Ammon's horn (tissue), 1 donor: ENCODE results near the gene NAGK.
"Not testable (repeated sequence)": the region's sequence is repeated elsewhere in the genome, so short reads cannot be mapped to it uniquely, and the experiment has no call there.

Experiments used
- DNase-seq: peaks from one replicate; pipeline ENCODE4 v3.0.0-alpha.2; 2016; ENCODE audit warnings: low spot score

Gene NAGK

DNA sequence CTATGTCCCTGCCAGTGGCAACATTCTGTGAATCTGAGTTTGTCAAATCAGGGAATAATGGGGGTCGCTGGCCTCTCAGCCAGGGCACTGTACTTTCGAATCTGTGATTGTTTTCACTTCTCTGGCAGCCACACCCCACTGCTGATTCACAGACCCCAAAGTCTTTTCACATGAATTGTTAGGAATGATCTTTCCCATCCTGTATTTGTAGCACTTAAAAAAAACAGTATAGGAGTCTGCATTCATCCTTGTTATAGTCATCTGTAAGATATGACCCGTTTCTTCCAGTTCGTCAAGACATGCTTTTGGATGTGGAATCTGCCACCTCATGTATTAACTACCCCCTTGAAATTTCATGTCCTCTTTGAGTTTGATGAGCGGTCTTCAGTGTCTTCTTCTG lies 928 bp downstream of the NAGK start:
- DNase-seq = no peak

GRCh38 chr2:71070294-71071093 lies 2.0 kb downstream of the NAGK start:
- peak; percentile 63 for DNase-seq

- peak; percentile 67 for DNase-seq
These were observed 3.4 kb downstream of the NAGK start for GRCh38 chr2:71071681-71072398.

GRCh38 chr2:71072492-71072891 lies 4.0 kb downstream of the NAGK start:
- no peak for DNase-seq

DNA sequence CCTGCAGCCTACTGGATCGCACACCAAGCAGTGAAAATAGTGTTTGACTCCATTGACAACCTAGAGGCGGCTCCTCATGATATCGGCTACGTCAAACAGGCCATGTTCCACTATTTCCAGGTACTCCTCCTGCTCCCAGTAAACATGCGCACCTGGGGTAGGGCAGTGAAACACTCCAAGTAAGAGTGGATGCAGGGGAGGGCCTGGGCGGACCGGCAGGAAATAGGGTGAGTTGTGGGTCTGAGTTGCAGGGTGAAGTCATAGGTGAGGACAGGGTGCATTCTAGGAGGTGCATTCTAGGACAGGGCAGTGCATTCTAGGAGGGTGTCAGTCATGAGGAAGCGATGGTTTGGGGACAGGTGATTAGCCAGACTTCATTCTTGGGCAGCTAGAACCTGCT lies 5.0 kb downstream of the NAGK start:
- DNase-seq = no peak

GRCh38 chr2:71074893-71075395 lies 6.5 kb downstream of the NAGK start:
- no peak for DNase-seq

DNA sequence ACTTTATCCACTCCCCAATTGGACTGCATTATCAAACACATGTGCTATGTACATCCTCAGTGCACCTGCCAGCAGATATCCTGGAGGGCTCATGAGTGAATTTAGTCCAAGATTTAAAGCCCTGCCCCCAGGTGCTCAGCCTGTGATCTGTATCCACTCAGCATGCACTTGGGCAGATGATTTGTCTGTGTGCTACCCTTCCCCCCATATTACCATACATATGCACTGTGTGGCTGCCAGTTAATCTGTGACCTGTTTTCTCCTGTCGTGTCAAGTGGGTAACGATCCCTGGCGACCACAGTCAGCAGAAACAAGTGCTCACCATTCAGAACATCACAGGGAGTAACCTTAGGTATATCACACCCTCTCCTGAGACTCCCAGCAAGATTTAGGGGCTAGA lies 10.2 kb downstream of the NAGK start:
- DNase-seq = no peak

- DNase-seq = no peak
These were observed 14.2 kb downstream of the NAGK start for GRCh38 chr2:71082402-71083252.

DNA sequence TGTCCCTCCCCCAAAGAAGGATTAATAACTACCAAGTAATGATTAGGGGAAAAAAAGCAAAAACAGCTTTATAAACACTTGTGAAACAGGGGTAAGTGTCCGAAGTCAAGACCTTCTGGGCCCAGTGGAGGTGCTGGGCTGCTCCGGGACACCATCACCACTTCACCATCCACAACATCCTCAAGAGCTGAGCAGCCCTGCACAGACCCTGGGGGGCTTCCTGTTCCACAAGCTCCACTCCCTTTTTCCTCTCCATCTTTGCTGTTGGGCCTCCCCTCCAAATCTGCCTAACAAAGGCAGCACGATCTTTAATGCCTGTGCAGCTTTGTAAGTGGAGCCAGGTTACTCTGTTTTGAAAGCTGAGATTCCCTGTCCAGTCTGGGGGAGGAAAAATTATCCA lies 14.8 kb downstream of the NAGK start:
- DNase-seq = not testable (repeated sequence)

DNA sequence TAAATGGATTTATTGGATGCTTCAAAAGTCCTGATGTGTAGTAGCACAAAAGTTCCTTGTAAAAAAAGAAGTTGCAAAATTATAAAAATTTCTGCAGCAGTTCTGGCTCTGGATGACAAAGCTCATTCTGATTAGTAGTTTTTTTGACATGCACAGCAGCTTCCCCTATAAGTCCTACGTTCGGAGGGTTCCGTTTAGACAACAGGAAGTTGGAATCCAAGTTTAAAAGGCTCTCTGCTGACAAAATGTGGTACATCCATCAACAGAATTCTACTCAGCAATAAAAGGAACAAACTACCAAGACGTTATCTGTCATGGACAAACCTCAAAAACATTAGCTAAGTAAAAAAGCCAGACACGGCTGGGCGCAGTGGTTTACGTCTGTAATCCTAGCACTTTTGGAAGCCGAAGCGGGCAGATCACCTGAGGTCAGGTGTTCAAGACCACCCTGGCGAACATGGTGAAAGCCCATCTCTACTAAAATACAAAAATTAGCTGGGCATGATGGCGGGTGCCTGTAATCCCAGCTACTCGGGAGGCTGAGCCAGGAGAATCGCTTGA lies 15.4 kb downstream of the NAGK start:
- not testable (repeated sequence) for DNase-seq

DNA sequence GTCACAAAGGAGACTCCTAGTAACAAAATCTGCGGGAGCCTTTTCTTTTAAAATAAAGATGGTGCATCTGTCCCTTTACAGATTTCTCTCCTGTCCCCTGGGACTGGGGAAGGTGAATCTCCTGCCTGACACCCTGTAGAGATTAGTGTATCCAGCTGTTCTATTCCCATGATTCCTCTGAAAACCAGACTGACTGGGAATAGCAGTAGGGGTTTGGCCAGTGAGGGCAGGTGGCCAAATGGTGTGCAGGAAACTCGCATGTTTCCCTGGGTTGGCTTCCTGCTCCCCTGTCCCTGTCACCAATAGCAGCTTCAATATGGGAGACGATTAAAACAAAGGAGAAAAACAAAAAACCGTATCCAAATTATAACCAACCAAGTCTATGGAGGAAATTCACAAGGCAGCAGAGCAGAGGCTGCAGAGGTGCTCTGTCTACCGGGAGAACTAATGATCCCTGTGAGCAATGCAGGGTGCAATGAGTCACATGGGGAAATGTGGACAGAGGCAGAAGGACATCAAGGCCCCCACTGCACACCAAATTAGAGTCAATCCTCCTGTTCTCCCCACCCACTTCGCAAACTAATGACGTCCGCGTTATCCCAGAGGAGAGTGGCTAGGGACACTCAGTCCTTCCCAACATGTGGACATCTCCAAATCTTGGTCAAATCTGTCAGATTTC lies 17.0 kb downstream of the NAGK start:
- not testable (repeated sequence) for DNase-seq

DNA sequence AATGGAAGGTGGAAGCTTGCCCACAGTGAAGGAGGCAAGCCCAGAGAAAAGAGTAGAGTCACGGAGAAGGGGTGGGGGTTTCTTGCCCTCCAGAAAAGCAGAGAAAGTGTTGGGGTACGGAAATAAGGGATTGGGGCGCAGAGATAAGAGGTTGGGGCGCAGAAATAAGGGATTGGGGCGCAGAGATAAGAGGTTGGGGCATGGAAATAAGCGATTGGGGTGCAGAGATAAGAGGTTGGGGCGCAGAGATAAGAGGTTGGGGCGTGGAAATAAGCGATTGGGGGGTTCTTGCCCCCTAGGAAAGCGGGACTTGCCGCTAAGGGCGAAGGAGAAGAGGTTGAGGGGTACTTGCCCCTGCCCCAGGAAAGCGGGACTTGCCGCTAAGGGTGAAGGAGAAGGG lies 21.0 kb downstream of the NAGK start:
- not testable (repeated sequence) for DNase-seq

GRCh38 chr2:71091808-71092207 lies 23.4 kb downstream of the NAGK start:
- not testable (repeated sequence) for DNase-seq

DNA sequence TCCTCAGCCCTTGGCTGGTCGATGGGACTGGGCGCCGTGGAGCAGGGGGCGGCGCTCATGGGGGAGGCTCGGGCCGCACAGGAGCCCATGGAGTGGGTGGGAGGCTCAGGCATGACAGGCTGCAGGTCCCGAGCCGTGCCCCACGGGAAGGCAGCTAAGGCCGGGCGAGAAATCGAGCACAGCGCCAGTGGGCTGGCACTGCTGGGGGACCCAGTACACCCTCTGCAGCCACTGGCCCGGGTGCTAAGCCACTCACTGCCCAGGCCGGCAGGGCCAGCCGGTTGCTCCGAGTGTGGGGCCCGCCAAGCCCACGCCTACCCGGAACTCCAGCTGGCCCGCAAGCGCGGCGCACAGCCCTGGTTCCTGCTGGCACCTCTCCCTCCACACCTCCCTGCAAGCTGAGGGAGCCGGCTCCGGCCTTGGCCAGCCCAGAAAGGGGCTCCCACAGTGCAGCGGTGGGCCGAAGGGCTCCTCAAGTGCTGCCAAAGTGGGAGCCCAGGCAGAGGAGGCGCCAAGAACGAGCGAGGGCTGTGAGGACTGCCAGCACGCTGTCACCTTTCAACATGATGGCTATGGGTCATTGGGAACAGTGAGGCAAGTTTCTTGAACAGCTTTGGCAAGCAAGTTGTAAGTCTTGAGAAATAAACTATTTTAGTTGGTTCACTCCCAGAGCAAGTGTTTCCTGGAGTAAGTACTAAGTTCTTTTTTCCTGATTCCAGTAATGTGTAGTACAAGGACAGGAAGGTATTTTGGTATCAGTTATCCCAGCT lies 24.2 kb downstream of the NAGK start:
- not testable (repeated sequence) for DNase-seq

GRCh38 chr2:71100195-71100964 lies 31.9 kb downstream of the NAGK start:
- peak; percentile 45 for DNase-seq

DNA sequence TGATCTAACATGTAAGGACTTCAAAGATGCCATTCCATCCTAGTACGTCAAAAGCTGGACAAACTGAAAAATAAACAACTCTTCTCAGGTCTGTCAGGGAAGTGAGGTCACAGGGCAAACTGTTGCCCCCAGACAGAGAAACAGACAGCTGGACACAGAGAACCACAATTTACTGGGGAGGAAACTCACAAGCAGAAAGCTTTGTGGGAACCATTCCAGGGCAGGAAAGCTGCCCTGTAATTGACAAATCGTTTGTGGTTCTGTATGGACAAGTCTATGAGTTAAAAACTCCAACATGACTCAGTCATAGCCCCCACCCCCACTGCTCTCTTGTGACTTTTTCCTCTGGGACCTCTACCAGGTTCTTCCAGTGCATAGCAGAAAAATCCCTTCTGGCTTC lies 33.2 kb downstream of the NAGK start:
- DNase-seq = no peak

GRCh38 chr2:71102981-71103681 lies 34.7 kb downstream of the NAGK start:
- DNase-seq = no peak

- no peak for DNase-seq
These were observed 35.4 kb downstream of the NAGK start for GRCh38 chr2:71103809-71104208.

DNA sequence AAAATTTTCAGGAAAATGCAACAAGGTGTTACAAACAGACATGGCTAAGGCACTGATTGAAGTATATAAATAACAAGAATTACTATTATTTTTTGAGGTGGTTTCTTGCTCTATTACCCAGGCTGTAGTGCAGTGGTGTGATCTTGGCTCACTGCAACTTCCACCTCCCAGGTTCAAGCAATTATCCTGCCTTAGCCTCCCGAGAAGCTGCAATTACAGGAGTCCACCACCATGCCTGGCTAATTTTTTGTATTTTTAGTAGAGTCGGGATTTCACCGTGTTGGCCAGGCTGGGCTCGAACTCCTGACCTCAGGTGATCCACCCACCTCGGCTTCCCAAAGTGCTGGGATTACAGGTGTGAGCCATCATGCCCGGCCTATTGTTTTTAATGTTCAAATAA lies 38.0 kb downstream of the NAGK start:
- DNase-seq = not testable (repeated sequence)
